WTC11 (cell line): ENCODE data around the gene LRP3. TPM values are rescaled to one million over a fixed set of nuclear protein-coding genes. Genes with fewer than 3 reads are reported as not detected.

Source experiments
- ATAC-seq: fragments of 200-7000 bp; cut with Tn5 transposase; 2 replicates; pipeline ENCODE4 v1.10.0; 2021; ENCODE audit warnings: mild to moderate bottlenecking, moderate library complexity
- CTCF ChIA-PET: fragments of 300-600 bp; sonication (Branson Sonifier 250); formaldehyde crosslinking; loops from one replicate; lab custom pipeline; 2021; ENCODE audit warnings: antibody characterized with exemption; lab: Charles Lee
- POLR2A ChIA-PET: fragments of 350-600 bp; sonication (Branson Sonifier 250); formaldehyde crosslinking; loops from one replicate; lab custom pipeline; 2021; ENCODE audit warnings: antibody characterized with exemption; lab: Charles Lee
- DNase-seq: peaks from one replicate; pipeline ENCODE4 v3.0.0; 2021; ENCODE audit warnings: low spot score
- H3K27ac Mint-ChIP-seq: 2 replicates; pipeline ENCODE4 v1.8.0; 2021; ENCODE audit warnings: mixed read lengths
- H3K27me3 Mint-ChIP-seq: 2 replicates; pipeline ENCODE4 v1.8.0; 2021; ENCODE audit warnings: low read depth, mild to moderate bottlenecking, moderate library complexity, mixed read lengths
- H3K36me3 Mint-ChIP-seq: 2 replicates; pipeline ENCODE4 v1.8.0; 2021; ENCODE audit warnings: mixed read lengths
- H3K4me1 Mint-ChIP-seq: 2 replicates; pipeline ENCODE4 v1.8.0; 2022; ENCODE audit warnings: mixed read lengths
- H3K4me3 Mint-ChIP-seq: 2 replicates; pipeline ENCODE4 v1.8.0; 2021; ENCODE audit warnings: mild to moderate bottlenecking, moderate library complexity, mixed read lengths
- H3K9me3 Mint-ChIP-seq: 2 replicates; pipeline ENCODE4 v1.8.0; 2021; ENCODE audit warnings: mixed read lengths
- ATF1 ChIP-seq: sonication (generic); formaldehyde crosslinking; IDR thresholded peaks from 2 replicates; pipeline ENCODE4 v1.8.1; 2023; ENCODE audit warnings: mild to moderate bottlenecking, moderate library complexity, missing genetic modification reagents
- CREB1 ChIP-seq: sonication (generic); formaldehyde crosslinking; IDR thresholded peaks from 2 replicates; pipeline ENCODE4 v1.8.0; 2023; ENCODE audit warnings: mild to moderate bottlenecking, missing genetic modification reagents
- CREM ChIP-seq: sonication (generic); formaldehyde crosslinking; IDR thresholded peaks from 2 replicates; pipeline ENCODE4 v1.8.1; 2022; ENCODE audit warnings: mild to moderate bottlenecking, missing genetic modification reagents, moderate library complexity
- FOXJ3 ChIP-seq: sonication (generic); formaldehyde crosslinking; IDR thresholded peaks from 2 replicates; pipeline ENCODE4 v1.9.0; 2021; ENCODE audit warnings: missing genetic modification reagents, mild to moderate bottlenecking, borderline replicate concordance
- JAZF1 ChIP-seq: fragments of 250-450 bp; sonication (Bioruptor Pico); IDR thresholded peaks from 2 replicates; pipeline ENCODE4 v1.9.0; 2021; ENCODE audit warnings: moderate library complexity, mild to moderate bottlenecking, inconsistent platforms
- MAX ChIP-seq: sonication (generic); formaldehyde crosslinking; IDR thresholded peaks from 2 replicates; pipeline ENCODE4 v1.8.0; 2022; ENCODE audit warnings: mild to moderate bottlenecking, missing genetic modification reagents
- NFE2L1 ChIP-seq: sonication (generic); formaldehyde crosslinking; IDR thresholded peaks from 2 replicates; pipeline ENCODE4 v1.8.1; 2023; ENCODE audit warnings: missing genetic modification reagents
- NFYB ChIP-seq: sonication (generic); formaldehyde crosslinking; conservative IDR thresholded peaks from 2 replicates; pipeline ENCODE4 v1.8.0; 2022; ENCODE audit warnings: low read depth, missing genetic modification reagents
- NR3C1 ChIP-seq: sonication (generic); formaldehyde crosslinking; conservative IDR thresholded peaks from 2 replicates; pipeline ENCODE4 v1.8.1; 2023; ENCODE audit warnings: low read depth, mild to moderate bottlenecking, missing genetic modification reagents
- RORB ChIP-seq: fragments of 250-450 bp; sonication (Bioruptor Pico); IDR thresholded peaks from 2 replicates; pipeline ENCODE4 v1.9.0; 2021; ENCODE audit warnings: mild to moderate bottlenecking
- SMAD4 ChIP-seq: sonication (generic); formaldehyde crosslinking; IDR thresholded peaks from 2 replicates; pipeline ENCODE4 v1.8.0; 2022; ENCODE audit warnings: mild to moderate bottlenecking, missing genetic modification reagents
- TCF7 ChIP-seq: sonication (generic); formaldehyde crosslinking; IDR thresholded peaks from 2 replicates; pipeline ENCODE4 v1.8.0; 2022; ENCODE audit warnings: mild to moderate bottlenecking, low read depth, missing genetic modification reagents, moderate library complexity
- USF2 ChIP-seq: sonication (generic); formaldehyde crosslinking; IDR thresholded peaks from 2 replicates; pipeline ENCODE4 v1.8.1; 2023; ENCODE audit warnings: mild to moderate bottlenecking, missing genetic modification reagents, moderate library complexity
- ZMAT4 ChIP-seq: fragments of 250-450 bp; sonication (Bioruptor Pico); IDR thresholded peaks from 2 replicates; pipeline ENCODE4 v1.9.0; 2021; ENCODE audit warnings: mild to moderate bottlenecking
- ZNF138 ChIP-seq: sonication (generic); formaldehyde crosslinking; conservative IDR thresholded peaks from 2 replicates; pipeline ENCODE4 v1.8.1; 2022; ENCODE audit warnings: mild to moderate bottlenecking, moderate library complexity, missing genetic modification reagents
- ZNF416 ChIP-seq: fragments of 250-450 bp; sonication (Bioruptor Pico); IDR thresholded peaks from 2 replicates; pipeline ENCODE4 v1.9.0; 2021; ENCODE audit warnings: mild to moderate bottlenecking, inconsistent platforms
- total RNA-seq: library from RNA; stranded (reverse); gene quantifications from 3 replicates; pipeline ENCODE4 v1.2.3, GENCODE V29; 2021
- TF ChIP-seq, protein P1 (sequence below): sonication (generic); formaldehyde crosslinking; IDR thresholded peaks from 2 replicates; pipeline ENCODE4 v1.8.0; 2023; ENCODE audit warnings: missing genetic modification reagents
- TF ChIP-seq, protein P2 (sequence below): sonication (generic); formaldehyde crosslinking; conservative IDR thresholded peaks from 2 replicates; pipeline ENCODE4 v1.8.1; 2023; ENCODE audit warnings: mild to moderate bottlenecking, low read depth, missing genetic modification reagents, moderate library complexity
- TF ChIP-seq, protein P3 (sequence below): sonication (generic); formaldehyde crosslinking; IDR thresholded peaks from 2 replicates; pipeline ENCODE4 v1.8.0; 2023; ENCODE audit warnings: mild to moderate bottlenecking, missing genetic modification reagents
- TF ChIP-seq, protein P4 (sequence below): sonication (generic); formaldehyde crosslinking; IDR thresholded peaks from 2 replicates; pipeline ENCODE4 v1.8.1; 2022; ENCODE audit warnings: low read depth, missing genetic modification reagents, borderline replicate concordance

The LRP3 gene
- total RNA-seq, 1 experiment from 2014 or later = 47.0 TPM

GRCh38 chr19:33204136-33204973 is 10.2 kb downstream of the LRP3 start (continued):
- TF ChIP-seq, protein P1, sequence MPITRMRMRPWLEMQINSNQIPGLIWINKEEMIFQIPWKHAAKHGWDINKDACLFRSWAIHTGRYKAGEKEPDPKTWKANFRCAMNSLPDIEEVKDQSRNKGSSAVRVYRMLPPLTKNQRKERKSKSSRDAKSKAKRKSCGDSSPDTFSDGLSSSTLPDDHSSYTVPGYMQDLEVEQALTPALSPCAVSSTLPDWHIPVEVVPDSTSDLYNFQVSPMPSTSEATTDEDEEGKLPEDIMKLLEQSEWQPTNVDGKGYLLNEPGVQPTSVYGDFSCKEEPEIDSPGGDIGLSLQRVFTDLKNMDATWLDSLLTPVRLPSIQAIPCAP (CRISPR knock-in tag) = no peak
- TF ChIP-seq, protein P2, sequence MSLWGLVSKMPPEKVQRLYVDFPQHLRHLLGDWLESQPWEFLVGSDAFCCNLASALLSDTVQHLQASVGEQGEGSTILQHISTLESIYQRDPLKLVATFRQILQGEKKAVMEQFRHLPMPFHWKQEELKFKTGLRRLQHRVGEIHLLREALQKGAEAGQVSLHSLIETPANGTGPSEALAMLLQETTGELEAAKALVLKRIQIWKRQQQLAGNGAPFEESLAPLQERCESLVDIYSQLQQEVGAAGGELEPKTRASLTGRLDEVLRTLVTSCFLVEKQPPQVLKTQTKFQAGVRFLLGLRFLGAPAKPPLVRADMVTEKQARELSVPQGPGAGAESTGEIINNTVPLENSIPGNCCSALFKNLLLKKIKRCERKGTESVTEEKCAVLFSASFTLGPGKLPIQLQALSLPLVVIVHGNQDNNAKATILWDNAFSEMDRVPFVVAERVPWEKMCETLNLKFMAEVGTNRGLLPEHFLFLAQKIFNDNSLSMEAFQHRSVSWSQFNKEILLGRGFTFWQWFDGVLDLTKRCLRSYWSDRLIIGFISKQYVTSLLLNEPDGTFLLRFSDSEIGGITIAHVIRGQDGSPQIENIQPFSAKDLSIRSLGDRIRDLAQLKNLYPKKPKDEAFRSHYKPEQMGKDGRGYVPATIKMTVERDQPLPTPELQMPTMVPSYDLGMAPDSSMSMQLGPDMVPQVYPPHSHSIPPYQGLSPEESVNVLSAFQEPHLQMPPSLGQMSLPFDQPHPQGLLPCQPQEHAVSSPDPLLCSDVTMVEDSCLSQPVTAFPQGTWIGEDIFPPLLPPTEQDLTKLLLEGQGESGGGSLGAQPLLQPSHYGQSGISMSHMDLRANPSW = no peak
- TF ChIP-seq RORB (no peak), MAX (CRISPR knock-in tag) (no peak), ZNF138 (CRISPR knock-in tag) (no peak), JAZF1 (CRISPR knock-in tag) (no peak), CREM (CRISPR knock-in tag) (no peak)
- TF ChIP-seq, protein P3, sequence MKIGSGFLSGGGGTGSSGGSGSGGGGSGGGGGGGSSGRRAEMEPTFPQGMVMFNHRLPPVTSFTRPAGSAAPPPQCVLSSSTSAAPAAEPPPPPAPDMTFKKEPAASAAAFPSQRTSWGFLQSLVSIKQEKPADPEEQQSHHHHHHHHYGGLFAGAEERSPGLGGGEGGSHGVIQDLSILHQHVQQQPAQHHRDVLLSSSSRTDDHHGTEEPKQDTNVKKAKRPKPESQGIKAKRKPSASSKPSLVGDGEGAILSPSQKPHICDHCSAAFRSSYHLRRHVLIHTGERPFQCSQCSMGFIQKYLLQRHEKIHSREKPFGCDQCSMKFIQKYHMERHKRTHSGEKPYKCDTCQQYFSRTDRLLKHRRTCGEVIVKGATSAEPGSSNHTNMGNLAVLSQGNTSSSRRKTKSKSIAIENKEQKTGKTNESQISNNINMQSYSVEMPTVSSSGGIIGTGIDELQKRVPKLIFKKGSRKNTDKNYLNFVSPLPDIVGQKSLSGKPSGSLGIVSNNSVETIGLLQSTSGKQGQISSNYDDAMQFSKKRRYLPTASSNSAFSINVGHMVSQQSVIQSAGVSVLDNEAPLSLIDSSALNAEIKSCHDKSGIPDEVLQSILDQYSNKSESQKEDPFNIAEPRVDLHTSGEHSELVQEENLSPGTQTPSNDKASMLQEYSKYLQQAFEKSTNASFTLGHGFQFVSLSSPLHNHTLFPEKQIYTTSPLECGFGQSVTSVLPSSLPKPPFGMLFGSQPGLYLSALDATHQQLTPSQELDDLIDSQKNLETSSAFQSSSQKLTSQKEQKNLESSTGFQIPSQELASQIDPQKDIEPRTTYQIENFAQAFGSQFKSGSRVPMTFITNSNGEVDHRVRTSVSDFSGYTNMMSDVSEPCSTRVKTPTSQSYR (CRISPR knock-in tag) = no peak

- Mint-ChIP-seq H3K4me1 (no peaks in the 10 kb centered on the region), H3K27me3 (no peaks in the 10 kb centered on the region; the same call in 1 of the 2 replicates), H3K36me3 (peaks cover 11% of the 10 kb centered on the region), H3K27ac (no peak overlapping the region), H3K4me3 (no peak overlapping the region), H3K9me3 (0 out of 2 replicates have a peak, but pooled peaks cover 4% of the 10 kb centered on the region)
- CTCF ChIA-PET = no interaction called here
- no peak for TF ChIP-seq NFE2L1 (CRISPR knock-in tag)
- no peak for DNase-seq
- ATAC-seq = no peak
- POLR2A ChIA-PET = no interaction called here
Measured at GRCh38 chr19:33205110-33205509, 11.0 kb downstream of the LRP3 start.

DNA sequence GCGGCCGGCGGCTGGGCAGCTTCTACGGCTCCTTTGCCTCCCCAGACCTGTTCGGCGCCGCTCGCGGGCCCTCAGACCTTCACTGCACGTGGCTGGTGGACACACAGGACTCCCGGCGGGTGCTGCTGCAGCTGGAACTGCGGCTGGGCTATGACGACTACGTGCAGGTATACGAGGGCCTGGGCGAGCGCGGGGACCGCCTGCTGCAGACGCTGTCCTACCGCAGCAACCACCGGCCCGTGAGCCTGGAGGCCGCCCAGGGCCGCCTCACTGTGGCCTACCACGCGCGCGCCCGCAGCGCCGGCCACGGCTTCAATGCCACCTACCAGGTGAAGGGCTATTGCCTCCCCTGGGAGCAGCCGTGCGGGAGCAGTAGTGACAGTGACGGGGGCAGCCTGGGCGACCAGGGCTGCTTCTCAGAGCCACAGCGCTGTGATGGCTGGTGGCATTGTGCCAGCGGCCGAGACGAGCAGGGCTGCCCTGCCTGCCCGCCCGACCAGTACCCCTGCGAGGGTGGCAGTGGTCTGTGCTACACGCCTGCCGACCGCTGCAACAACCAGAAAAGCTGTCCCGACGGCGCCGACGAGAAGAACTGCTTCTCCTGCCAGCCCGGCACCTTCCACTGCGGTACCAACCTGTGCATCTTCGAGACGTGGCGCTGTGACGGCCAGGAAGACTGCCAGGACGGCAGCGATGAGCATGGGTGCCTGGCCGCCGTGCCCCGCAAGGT is 11.6 kb downstream of the LRP3 start:
- ATAC-seq (no peak), DNase-seq (no peak)
- ChIA-PET POLR2A (no interaction called here), CTCF (no interaction called here)
- 0 out of 2 replicates have a peak, but pooled peaks cover 4% of the 10 kb centered on the region for H3K9me3 Mint-ChIP-seq
- H3K27ac Mint-ChIP-seq = no peak overlapping the region
- H3K4me1 Mint-ChIP-seq = no peaks in the 10 kb centered on the region
- H3K36me3 Mint-ChIP-seq = peaks cover 11% of the 10 kb centered on the region
- no peaks in the 10 kb centered on the region; the same call in 1 of the 2 replicates for H3K27me3 Mint-ChIP-seq
- no peak overlapping the region for H3K4me3 Mint-ChIP-seq
- TF ChIP-seq MAX (CRISPR knock-in tag) = no peak
- TF ChIP-seq NR3C1 (CRISPR knock-in tag) = no peak
- no peak for TF ChIP-seq CREB1 (CRISPR knock-in tag)
- TF ChIP-seq, protein P1 (CRISPR knock-in tag) = no peak
- no peak for TF ChIP-seq ZMAT4 (CRISPR knock-in tag)
- no peak for TF ChIP-seq RORB
- TF ChIP-seq, protein P4, sequence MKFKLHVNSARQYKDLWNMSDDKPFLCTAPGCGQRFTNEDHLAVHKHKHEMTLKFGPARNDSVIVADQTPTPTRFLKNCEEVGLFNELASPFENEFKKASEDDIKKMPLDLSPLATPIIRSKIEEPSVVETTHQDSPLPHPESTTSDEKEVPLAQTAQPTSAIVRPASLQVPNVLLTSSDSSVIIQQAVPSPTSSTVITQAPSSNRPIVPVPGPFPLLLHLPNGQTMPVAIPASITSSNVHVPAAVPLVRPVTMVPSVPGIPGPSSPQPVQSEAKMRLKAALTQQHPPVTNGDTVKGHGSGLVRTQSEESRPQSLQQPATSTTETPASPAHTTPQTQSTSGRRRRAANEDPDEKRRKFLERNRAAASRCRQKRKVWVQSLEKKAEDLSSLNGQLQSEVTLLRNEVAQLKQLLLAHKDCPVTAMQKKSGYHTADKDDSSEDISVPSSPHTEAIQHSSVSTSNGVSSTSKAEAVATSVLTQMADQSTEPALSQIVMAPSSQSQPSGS (CRISPR knock-in tag) = no peak
- TF ChIP-seq FOXJ3 (CRISPR knock-in tag) = no peak
- no peak for TF ChIP-seq NFYB (CRISPR knock-in tag)
- TF ChIP-seq SMAD4 (CRISPR knock-in tag) = no peak
- no peak for TF ChIP-seq ZNF416 (CRISPR knock-in tag)
- no peak for TF ChIP-seq ATF1 (CRISPR knock-in tag)
- TF ChIP-seq USF2 (CRISPR knock-in tag) = no peak
- no peak for TF ChIP-seq TCF7 (CRISPR knock-in tag)
